ENCODE results near the gene ULK4. TPM values are rescaled to one million over a fixed set of nuclear protein-coding genes. Genes with fewer than 3 reads are reported as not detected.

The ULK4 gene
- total and polyA plus RNA-seq, 2 of the 4 experiments (the other 2 are of a cell fraction) = 2.7 to 5.0 TPM

- dilution Hi-C loops (cut with HindIII; ENCODE audit: low sequenced_read_pairs, unreplicated experiment) (no loop called here), in situ Hi-C loops (cut with MboI; ENCODE audit: low sequenced_read_pairs) (no loop called here), intact Hi-C loops (cut with micrococcal nuclease) (no loop called here)
- H3K9me3 ChIP-seq (ENCODE audit: control insufficient read depth, insufficient read depth, low read length) = no peaks in the 10 kb centered on the region
- no peak overlapping the region for H3K4me2 ChIP-seq (ENCODE audit: low read depth, low read length)
- no CpG with 5 or more reads among the region's 1 CpG for WGBS, 2 experiments (ENCODE audit: extremely low coverage in 2 of 2, insufficient read length in 1 of 2)
- H2BK20ac ChIP-seq (ENCODE audit: low read depth, low read length) = no peak overlapping the region
- no peak overlapping the region for H3K27ac ChIP-seq (ENCODE audit: insufficient read depth, low read length)
- H2AK5ac ChIP-seq (ENCODE audit: low read depth, low read length) = no peak overlapping the region
- no peak overlapping the region for H3K56ac ChIP-seq (ENCODE audit: extremely low read depth, insufficient read depth, low read length)
- H4K91ac ChIP-seq (ENCODE audit: insufficient read depth, low read depth, low read length) = no peak overlapping the region
- no peaks in the 10 kb centered on the region for H4K20me1 ChIP-seq (ENCODE audit: insufficient read depth, low read length)
- no peak overlapping the region for H3K23ac ChIP-seq (ENCODE audit: low read depth, low read length)
- H2BK120ac ChIP-seq (ENCODE audit: low read depth, low read length) = no peak overlapping the region
- CTCF ChIA-PET = no interaction called here
- H4K8ac ChIP-seq (ENCODE audit: low read depth in 2 of 2, low read length in 2 of 2) = no peak overlapping the region
- H2BK5ac ChIP-seq (ENCODE audit: low read depth, low read length, poor library complexity, severe bottlenecking) = no peak overlapping the region
- H2AK9ac ChIP-seq (replicated peaks; ENCODE audit: low read depth, low read length, poor library complexity) = no peak overlapping the region
- no peaks in the 10 kb centered on the region for H3K27me3 ChIP-seq (ENCODE audit: control insufficient read depth, insufficient read depth, low read length)
- no peak overlapping the region for H3K14ac ChIP-seq (replicated peaks; ENCODE audit: low read depth, low read length)
- no peak overlapping the region for H4K5ac ChIP-seq (ENCODE audit: low read depth, low read length)
- POLR2A ChIA-PET (ENCODE audit: unreplicated experiment) = no interaction called here
- DNase-seq (no peak), ATAC-seq (ENCODE audit: low read depth) (no peak)
- no peak overlapping the region for H2BK15ac ChIP-seq (ENCODE audit: low read depth, low read length)
- TF ChIP-seq MXI1 (IDR thresholded peaks at IDR 0.05; ENCODE audit: borderline replicate concordance, low read depth, low read length) = no peak
- no peak for TF ChIP-seq CEBPB (IDR thresholded peaks at IDR 0.05; ENCODE audit: low read depth, low read length)
- TF ChIP-seq USF2 (IDR thresholded peaks at IDR 0.05; ENCODE audit: low read depth, low read length) = no peak
- TF ChIP-seq RFX5 (IDR thresholded peaks at IDR 0.05; ENCODE audit: low read depth, low read length) = no peak
- no peak for TF ChIP-seq CTCF (conservative IDR thresholded peaks at IDR 0.05; ENCODE audit: low read depth, low read length)
- no peak for TF ChIP-seq RCOR1 (IDR thresholded peaks at IDR 0.05; ENCODE audit: insufficient replicate concordance, low read length)
- no peak for TF ChIP-seq MAFK (IDR thresholded peaks at IDR 0.05; ENCODE audit: low read depth, low read length)
- TF ChIP-seq FOS (IDR thresholded peaks at IDR 0.05; ENCODE audit: low read depth, low read length) = no peak
- TF ChIP-seq SMC3 (IDR thresholded peaks at IDR 0.05; ENCODE audit: low read depth, low read length) = no peak
- TF ChIP-seq BHLHE40 (IDR thresholded peaks at IDR 0.05; ENCODE audit: low read depth, low read length) = no peak
- TF ChIP-seq CHD1 (IDR thresholded peaks at IDR 0.05; ENCODE audit: low read depth, low read length) = no peak
- no peaks in the 10 kb centered on the region for H3K9me1 ChIP-seq (ENCODE audit: insufficient read depth, low read length)
- H3K9ac ChIP-seq (ENCODE audit: low read depth, low read length) = no peak overlapping the region
- no peaks in the 10 kb centered on the region for H3K36me3 ChIP-seq (ENCODE audit: control insufficient read depth, insufficient read depth, low read length)
- H3K4ac ChIP-seq (ENCODE audit: low read depth, low read length) = no peak overlapping the region
- no peak overlapping the region for H3K4me3 ChIP-seq (ENCODE audit: insufficient read depth, low read depth, low read length)
- H2AFZ ChIP-seq (replicated peaks; ENCODE audit: low read length, poor library complexity) = no peak overlapping the region
- H3K18ac ChIP-seq (ENCODE audit: low read depth, low read length) = no peak overlapping the region
- no peaks in the 10 kb centered on the region for H3K79me1 ChIP-seq (ENCODE audit: low read depth in 1 of 2, low read length in 2 of 2)
- no TSS peak for BruUV-seq (replicated peaks)
- no peaks in the 10 kb centered on the region for H3K4me1 ChIP-seq (ENCODE audit: control insufficient read depth, insufficient read depth, low read length)
Observed at GRCh38 chr3:41404582-41404981, 557.3 kb downstream of the ULK4 start.
